Endothelial cell of umbilical vein (primary cell): ENCODE measurements around the gene KCNJ3. TPM values are rescaled to one million over a fixed set of nuclear protein-coding genes. Genes with fewer than 3 reads are reported as not detected.

Source experiments
- BruUV-seq: library from RNA; stranded (reverse); fragments of 400-500 nt; replicated peaks from 2 replicates; lab custom pipeline; 2021; lab: Mats Ljungman, UMichigan
- CTCF ChIA-PET: fragments of 300-600, 350-600 bp; sonication (Branson Sonifier 250); formaldehyde crosslinking; loops from one replicate; lab custom pipeline; 2021; ENCODE audit warnings: antibody characterized with exemption, inconsistent platforms; lab: Charles Lee
- POLR2A ChIA-PET: fragments of 300-600, 350-600 bp; sonication (Branson Sonifier 250); formaldehyde crosslinking; loops from one replicate; lab custom pipeline; 2021; ENCODE audit warnings: antibody characterized with exemption, inconsistent platforms; lab: Charles Lee
- DNase-seq: peaks from one replicate; pipeline ENCODE4 v3.0.0-alpha.2; 2011; ENCODE audit warnings: low read depth, low spot score
- FAIRE-seq: peaks from 2 replicates; lab custom pipeline; 2011; peaks lifted over from hg19 to GRCh38; lab: Jason Lieb, UNC
- H2AFZ ChIP-seq: 2 replicates; pipeline ENCODE4 v1.6.0; 2012; ENCODE audit warnings: low read depth, low read length, control low read depth, inconsistent platforms
- H3K27ac ChIP-seq: 2 replicates; pipeline ENCODE4 v1.5.1; 2011; ENCODE audit warnings: low read depth, mild to moderate bottlenecking, control low read depth, low read length, moderate library complexity; ENCODE audit not compliant: insufficient read depth
- H3K27me3 ChIP-seq, 2 experiments: 2 replicates each; pipeline versions ENCODE4 v1.6.0 to v1.6.1; 2011; ENCODE audit warnings: low read length in 2 of 2, mixed read lengths in 1 of 2; ENCODE audit not compliant: control insufficient read depth in 2 of 2, insufficient read depth in 2 of 2
- H3K36me3 ChIP-seq, 2 experiments: 2 replicates in 1 of 2; 3 replicates in 1 of 2; pipeline ENCODE4 v1.5.1; 2011; ENCODE audit warnings: low read length in 2 of 2, mild to moderate bottlenecking in 1 of 2, moderate library complexity in 1 of 2; ENCODE audit not compliant: control insufficient read depth in 2 of 2, insufficient read depth in 2 of 2; ENCODE audit errors: extremely low read depth in 1 of 2
- H3K4me1 ChIP-seq: 3 replicates; pipeline ENCODE4 v1.5.1; 2011; ENCODE audit warnings: mild to moderate bottlenecking, low read length; ENCODE audit not compliant: control insufficient read depth, insufficient read depth; ENCODE audit errors: extremely low read depth
- H3K4me2 ChIP-seq: 2 replicates; pipeline ENCODE4 v1.6.1; 2011; ENCODE audit warnings: low read length, control low read depth, mixed read lengths; ENCODE audit not compliant: insufficient read depth
- H3K4me3 ChIP-seq, 3 experiments: fragments of 200-600 bp in 1 of 3; sonication (generic), shearing (Covaris generic) in 1 of 3; replicated peaks in 1 of 3; 2 replicates each; pipeline ENCODE4 v1.5.1; 2011 to 2016; ENCODE audit warnings: control low read depth in 3 of 3, low read length in 3 of 3, mild to moderate bottlenecking in 2 of 3, inconsistent platforms in 1 of 3, low read depth in 1 of 3, moderate library complexity in 1 of 3; ENCODE audit not compliant: insufficient read depth in 1 of 3
- H3K79me2 ChIP-seq: 2 replicates; pipeline ENCODE4 v1.6.0; 2012; ENCODE audit warnings: low read length, inconsistent platforms; ENCODE audit not compliant: control insufficient read depth, insufficient read depth
- H3K9ac ChIP-seq: replicated peaks from 2 replicates; pipeline ENCODE3; 2011; ENCODE audit warnings: low read length, control low read depth; ENCODE audit not compliant: insufficient read depth; ENCODE audit errors: extremely low read depth
- H3K9me1 ChIP-seq: replicated peaks from 3 replicates; pipeline ENCODE4 v1.6.0; 2011; ENCODE audit warnings: mild to moderate bottlenecking, low read length; ENCODE audit not compliant: control insufficient read depth, insufficient read depth; ENCODE audit errors: extremely low read depth
- H3K9me3 ChIP-seq: replicated peaks from 2 replicates; pipeline ENCODE4 v1.5.1; 2012; ENCODE audit warnings: low read length, inconsistent platforms; ENCODE audit not compliant: control insufficient read depth, insufficient read depth
- H4K20me1 ChIP-seq: replicated peaks from 2 replicates; pipeline ENCODE3; 2011; ENCODE audit warnings: mild to moderate bottlenecking, low read length; ENCODE audit not compliant: control insufficient read depth, insufficient read depth; ENCODE audit errors: extremely low read depth
- CTCF ChIP-seq, 2 donors: IDR thresholded peaks; 1 replicate in 1 of 2; 2 replicates in 1 of 2; pipeline ENCODE4 v1.5.1; 2011; ENCODE audit warnings: low read length in 2 of 2, mild to moderate bottlenecking in 2 of 2, moderate library complexity in 2 of 2, control low read depth in 1 of 2, inconsistent platforms in 1 of 2, low read depth in 1 of 2; ENCODE audit not compliant: insufficient read depth in 1 of 2; ENCODE audit errors: extremely low read depth in 1 of 2
- EZH2 ChIP-seq: IDR thresholded peaks from 2 replicates; pipeline ENCODE4 v1.6.1; 2012; ENCODE audit warnings: borderline replicate concordance, low read depth, mild to moderate bottlenecking, moderate library complexity, low read length, inconsistent platforms; ENCODE audit not compliant: severe bottlenecking
- FOS ChIP-seq: IDR thresholded peaks from 2 replicates; pipeline ENCODE4 v1.6.1; 2011; ENCODE audit warnings: mild to moderate bottlenecking, low read length, moderate library complexity, borderline replicate concordance; ENCODE audit not compliant: insufficient read depth
- GATA2 ChIP-seq: IDR thresholded peaks from 2 replicates; pipeline ENCODE4 v1.7.0; 2011; ENCODE audit warnings: low read depth, mild to moderate bottlenecking, moderate library complexity, mixed read lengths, low read length; ENCODE audit not compliant: insufficient read length, insufficient read depth
- JUN ChIP-seq: IDR thresholded peaks from 2 replicates; pipeline ENCODE4 v1.6.1; 2011; ENCODE audit warnings: borderline replicate concordance, low read depth; ENCODE audit not compliant: insufficient read length, insufficient read depth
- MAX ChIP-seq: IDR thresholded peaks from 2 replicates; pipeline ENCODE4 v1.6.1; 2011; ENCODE audit not compliant: insufficient read depth, insufficient read length
- MYC ChIP-seq: IDR thresholded peaks from one replicate; pipeline ENCODE4 v1.6.1; 2011; ENCODE audit warnings: mild to moderate bottlenecking, low read depth, low read length
- POLR2A ChIP-seq: IDR thresholded peaks from 2 replicates; pipeline ENCODE4 v1.6.1; 2012; ENCODE audit warnings: low read depth, mild to moderate bottlenecking, control low read depth, low read length
- POLR2AphosphoS5 ChIP-seq: IDR thresholded peaks from 2 replicates; pipeline ENCODE4 v1.6.1; 2012; ENCODE audit warnings: low read depth, mild to moderate bottlenecking, control low read depth, low read length, moderate library complexity; ENCODE audit not compliant: insufficient read depth
- dilution Hi-C: fragments of 300-500 bp; cut with MboI; formaldehyde crosslinking; loops from one replicate; pipeline ENCODE4 v1.15.0; 2019; ENCODE audit warnings: low sequenced_read_pairs; ENCODE audit not compliant: extremely low pct_ligation_motif_present
- intact Hi-C: fragments of 100-400 bp; cut with micrococcal nuclease; formaldehyde crosslinking; loops from one replicate; pipeline ENCODE4 v1.10.0; 2022
- polyA plus RNA-seq, 4 experiments: library from polyadenylated mRNA; depleted of rRNA in 3 of 4; stranded (reverse) in 3 of 4; unstranded in 1 of 4; fragments of >200 nt; gene quantifications; 2 replicates each; pipeline versions ENCODE4 v1.2.1 to v1.2.3, GENCODE V29; 2011 to 2012; ENCODE audit warnings: missing spikeins in 1 of 4
- total RNA-seq: library from RNA; stranded (reverse); gene quantifications from 2 replicates; pipeline ENCODE4 v1.2.3, GENCODE V29; 2021

Gene KCNJ3
- total and polyA plus RNA-seq, 2 donors (not counting 3 experiments of a cell fraction or from before 2014, with no cell fraction given), result not detected

GRCh38 chr2:154704991-154705390 lies 6.5 kb downstream of the KCNJ3 start:
- FAIRE-seq (no peak), DNase-seq (no peak)
- Histone ChIP-seq H3K79me2 (no peaks in the 10 kb centered on the region), H3K4me2 (no peak overlapping the region), H3K27ac (no peak overlapping the region), H2AFZ (no peak overlapping the region), H3K36me3 (no peaks in the 10 kb centered on the region), H3K27me3 (no peaks in the 10 kb centered on the region), H3K9me3 (no peaks in the 10 kb centered on the region), H4K20me1 (no peaks in the 10 kb centered on the region), H3K9me1 (no peaks in the 10 kb centered on the region), H3K4me1 (no peaks in the 10 kb centered on the region), H3K9ac (no peak overlapping the region), H3K4me3 (no peak overlapping the region)
- BruUV-seq, result no TSS peak
- intact Hi-C loops, result no loop called here
- ChIA-PET CTCF (no interaction called here), POLR2A (no interaction called here)
- dilution Hi-C loops, result no loop called here
- no peak for TF ChIP-seq EZH2
- no peak for TF ChIP-seq POLR2A
- no peak for TF ChIP-seq GATA2
- TF ChIP-seq JUN, result no peak
- no peak for TF ChIP-seq FOS
- no peak for TF ChIP-seq MYC
- no peak for TF ChIP-seq MAX
- TF ChIP-seq CTCF (IDR thresholded peaks at IDR 0.05; ENCODE audit: extremely low read depth in 1 of 2, insufficient read depth in 1 of 2, low read depth in 1 of 2, low read length in 2 of 2), result no peak
- TF ChIP-seq POLR2AphosphoS5, result no peak
